AG08396 (cell line): ENCODE results near the gene IGF2BP3.

Experiments
- DNase-seq: peaks from one replicate; pipeline ENCODE4 v3.0.0; 2012; ENCODE audit warnings: low spot score, mixed read lengths

IGF2BP3 gene

GRCh38 chr7:23261843-23262452 lies 208.3 kb downstream of the IGF2BP3 start:
- DNase-seq: peak; percentile 83

- no peak for DNase-seq
Observed at GRCh38 chr7:23260371-23260770, 209.9 kb downstream of the IGF2BP3 start.
